Ishikawa (cell line): ENCODE measurements around the gene KAT8.

Source experiments
- CEBPB ChIP-seq: IDR thresholded peaks from 2 replicates; pipeline ENCODE4 v1.6.1; 2012
- CREB1 ChIP-seq: IDR thresholded peaks from 2 replicates; pipeline ENCODE4 v1.6.1; 2012; ENCODE audit warnings: low read depth
- EGR1 ChIP-seq: IDR thresholded peaks from 2 replicates; pipeline ENCODE4 v1.6.1; 2012
- EP300 ChIP-seq: IDR thresholded peaks from 2 replicates; pipeline ENCODE4 v1.6.1; 2012; ENCODE audit warnings: borderline replicate concordance
- FOXM1 ChIP-seq: IDR thresholded peaks from 2 replicates; pipeline ENCODE4 v1.6.1; 2012; ENCODE audit warnings: low read depth, borderline replicate concordance
- NFIC ChIP-seq: IDR thresholded peaks from 2 replicates; pipeline ENCODE4 v1.6.1; 2012
- RAD21 ChIP-seq: IDR thresholded peaks from 2 replicates; pipeline ENCODE4 v1.6.1; 2012; ENCODE audit warnings: low read depth
- TAF1 ChIP-seq: IDR thresholded peaks from 2 replicates; pipeline ENCODE4 v1.6.1; 2012; ENCODE audit warnings: low read depth, mild to moderate bottlenecking
- TCF12 ChIP-seq: IDR thresholded peaks from 2 replicates; pipeline ENCODE4 v1.6.1; 2012; ENCODE audit warnings: low read depth
- TEAD4 ChIP-seq: IDR thresholded peaks from 2 replicates; pipeline ENCODE4 v1.6.1; 2012
- YY1 ChIP-seq: IDR thresholded peaks from 2 replicates; pipeline ENCODE4 v1.6.1; 2012; ENCODE audit warnings: low read depth
- ZBTB7A ChIP-seq: IDR thresholded peaks from 2 replicates; pipeline ENCODE4 v1.6.1; 2012; ENCODE audit warnings: low read depth
- TF ChIP-seq, protein P1 (sequence below): IDR thresholded peaks from 2 replicates; pipeline ENCODE4 v1.6.1; 2012
- TF ChIP-seq, protein P2 (sequence below): IDR thresholded peaks from 2 replicates; pipeline ENCODE4 v1.6.1; 2012; ENCODE audit warnings: low read depth, mild to moderate bottlenecking
- TF ChIP-seq, protein P3 (sequence below): IDR thresholded peaks from 2 replicates; pipeline ENCODE4 v1.6.1; 2012

The KAT8 gene

DNA sequence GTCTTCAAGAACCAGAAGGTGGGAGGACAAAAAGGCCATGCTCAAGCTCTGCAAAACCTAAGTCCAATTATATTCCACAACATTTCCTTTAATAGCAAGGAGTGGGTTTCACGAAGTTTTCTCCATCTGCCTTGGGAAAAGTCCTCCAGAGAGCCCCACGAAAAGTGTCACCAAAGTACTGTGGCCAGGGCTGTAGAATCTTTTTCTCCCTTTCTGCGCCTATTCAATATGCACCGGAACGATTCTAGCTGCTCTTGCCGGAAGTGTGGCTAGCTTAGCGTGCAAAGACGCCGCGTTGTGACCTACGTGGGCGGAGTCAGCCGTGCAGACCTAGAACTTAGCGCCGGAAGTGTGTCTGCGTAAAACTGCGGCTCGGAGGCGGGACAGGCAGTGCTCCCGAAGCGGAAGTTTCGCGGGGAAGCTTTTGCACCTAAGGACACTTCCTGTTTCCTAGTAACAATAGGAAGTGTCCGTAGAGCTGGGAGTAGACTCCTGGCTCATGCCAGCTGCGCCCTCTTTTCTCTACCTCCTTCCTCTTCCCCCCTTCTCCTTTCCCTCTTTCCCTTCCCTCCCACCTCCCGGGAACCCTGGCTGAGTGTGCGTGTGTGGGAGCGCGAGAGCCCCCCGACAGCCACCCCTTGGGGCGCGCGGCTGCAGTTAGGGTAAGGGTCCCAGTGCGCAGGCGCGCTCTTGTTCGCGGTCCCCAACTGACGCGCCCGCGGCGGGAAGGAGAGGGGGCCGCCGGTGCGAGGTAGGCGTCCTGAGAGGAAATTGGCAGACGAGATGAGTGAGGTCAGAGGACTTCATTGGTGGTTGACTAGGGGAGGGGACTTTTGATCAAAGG is 43.3 kb upstream of the KAT8 start, which contains the start of the genes ZNF646 and ZNF668:
Gene ZNF646 (plus strand): TSS at position 453 of the 844 bp plus-strand sequence. CDS start 1,903 bp downstream, outside the sequence.
Gene ZNF668 (minus strand): TSS at position 271 of the 844 bp plus-strand sequence. CDS start 9,781 bp downstream, outside the sequence.
- TF ChIP-seq YY1 (peak; percentile 64; the same call in 1 of the 2 replicates), NFIC (no peak), TCF12 (peak; percentile 49; the same call in 1 of the 2 replicates), EP300 (peak; percentile 31; the same call in 1 of the 2 replicates), CREB1 (peak; percentile 82), ZBTB7A (0 out of 2 replicates have a peak, but pooled peaks have one; percentile 64), CEBPB (no peak; the same call in 1 of the 2 replicates), RAD21 (no peak), TAF1 (peak; percentile 82), EGR1 (0 out of 2 replicates have a peak, but pooled peaks have one; percentile 25), TEAD4 (no peak; the same call in 1 of the 2 replicates), FOXM1 (0 out of 2 replicates have a peak, but pooled peaks have one; percentile 36)
- TF ChIP-seq, protein P1, sequence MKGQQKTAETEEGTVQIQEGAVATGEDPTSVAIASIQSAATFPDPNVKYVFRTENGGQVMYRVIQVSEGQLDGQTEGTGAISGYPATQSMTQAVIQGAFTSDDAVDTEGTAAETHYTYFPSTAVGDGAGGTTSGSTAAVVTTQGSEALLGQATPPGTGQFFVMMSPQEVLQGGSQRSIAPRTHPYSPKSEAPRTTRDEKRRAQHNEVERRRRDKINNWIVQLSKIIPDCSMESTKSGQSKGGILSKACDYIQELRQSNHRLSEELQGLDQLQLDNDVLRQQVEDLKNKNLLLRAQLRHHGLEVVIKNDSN: peak; percentile 43; the same call in 1 of the 2 replicates
- TF ChIP-seq, protein P2, sequence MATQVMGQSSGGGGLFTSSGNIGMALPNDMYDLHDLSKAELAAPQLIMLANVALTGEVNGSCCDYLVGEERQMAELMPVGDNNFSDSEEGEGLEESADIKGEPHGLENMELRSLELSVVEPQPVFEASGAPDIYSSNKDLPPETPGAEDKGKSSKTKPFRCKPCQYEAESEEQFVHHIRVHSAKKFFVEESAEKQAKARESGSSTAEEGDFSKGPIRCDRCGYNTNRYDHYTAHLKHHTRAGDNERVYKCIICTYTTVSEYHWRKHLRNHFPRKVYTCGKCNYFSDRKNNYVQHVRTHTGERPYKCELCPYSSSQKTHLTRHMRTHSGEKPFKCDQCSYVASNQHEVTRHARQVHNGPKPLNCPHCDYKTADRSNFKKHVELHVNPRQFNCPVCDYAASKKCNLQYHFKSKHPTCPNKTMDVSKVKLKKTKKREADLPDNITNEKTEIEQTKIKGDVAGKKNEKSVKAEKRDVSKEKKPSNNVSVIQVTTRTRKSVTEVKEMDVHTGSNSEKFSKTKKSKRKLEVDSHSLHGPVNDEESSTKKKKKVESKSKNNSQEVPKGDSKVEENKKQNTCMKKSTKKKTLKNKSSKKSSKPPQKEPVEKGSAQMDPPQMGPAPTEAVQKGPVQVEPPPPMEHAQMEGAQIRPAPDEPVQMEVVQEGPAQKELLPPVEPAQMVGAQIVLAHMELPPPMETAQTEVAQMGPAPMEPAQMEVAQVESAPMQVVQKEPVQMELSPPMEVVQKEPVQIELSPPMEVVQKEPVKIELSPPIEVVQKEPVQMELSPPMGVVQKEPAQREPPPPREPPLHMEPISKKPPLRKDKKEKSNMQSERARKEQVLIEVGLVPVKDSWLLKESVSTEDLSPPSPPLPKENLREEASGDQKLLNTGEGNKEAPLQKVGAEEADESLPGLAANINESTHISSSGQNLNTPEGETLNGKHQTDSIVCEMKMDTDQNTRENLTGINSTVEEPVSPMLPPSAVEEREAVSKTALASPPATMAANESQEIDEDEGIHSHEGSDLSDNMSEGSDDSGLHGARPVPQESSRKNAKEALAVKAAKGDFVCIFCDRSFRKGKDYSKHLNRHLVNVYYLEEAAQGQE: no peak
- TF ChIP-seq, protein P3, sequence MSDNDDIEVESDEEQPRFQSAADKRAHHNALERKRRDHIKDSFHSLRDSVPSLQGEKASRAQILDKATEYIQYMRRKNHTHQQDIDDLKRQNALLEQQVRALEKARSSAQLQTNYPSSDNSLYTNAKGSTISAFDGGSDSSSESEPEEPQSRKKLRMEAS: peak; percentile 89

DNA sequence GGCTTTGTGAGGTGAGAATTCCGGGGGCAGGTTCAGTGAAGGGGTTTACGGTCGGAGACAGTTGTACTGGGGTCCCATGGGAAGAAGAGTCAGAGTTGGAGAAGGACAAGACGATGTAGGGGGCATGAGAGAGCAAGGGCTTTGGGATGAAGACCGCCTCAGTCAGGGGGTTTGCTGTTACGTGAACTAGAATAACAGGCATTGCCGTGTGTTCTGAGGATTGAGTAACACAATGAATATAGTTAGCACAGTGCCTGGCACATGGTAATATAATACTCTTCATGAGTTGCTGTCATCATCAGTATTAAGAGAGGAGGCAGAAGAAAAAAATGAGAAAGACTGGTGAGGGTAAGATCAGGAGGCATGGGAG is 42.7 kb upstream of the KAT8 start:
- TF ChIP-seq CREB1 (no peak), RAD21 (no peak), TEAD4 (no peak), EGR1 (no peak), YY1 (no peak), TCF12 (no peak), FOXM1 (no peak), TAF1 (no peak), NFIC (no peak)
- TF ChIP-seq, protein P1: no peak
- TF ChIP-seq, protein P2: no peak

DNA sequence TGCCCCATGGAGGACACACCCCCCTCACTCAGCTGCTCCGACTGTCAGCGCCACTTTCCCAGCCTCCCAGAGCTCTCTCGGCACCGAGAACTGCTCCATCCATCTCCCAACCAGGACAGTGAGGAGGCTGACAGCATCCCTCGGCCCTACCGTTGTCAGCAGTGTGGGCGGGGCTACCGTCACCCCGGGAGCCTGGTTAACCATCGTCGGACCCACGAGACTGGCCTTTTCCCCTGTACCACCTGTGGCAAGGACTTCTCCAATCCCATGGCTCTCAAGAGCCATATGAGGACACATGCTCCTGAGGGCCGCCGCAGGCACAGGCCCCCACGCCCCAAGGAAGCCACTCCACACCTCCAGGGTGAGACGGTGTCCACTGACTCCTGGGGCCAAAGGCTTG is 41.1 kb upstream of the KAT8 start:
- TF ChIP-seq CEBPB (no peak), CREB1 (no peak)

DNA sequence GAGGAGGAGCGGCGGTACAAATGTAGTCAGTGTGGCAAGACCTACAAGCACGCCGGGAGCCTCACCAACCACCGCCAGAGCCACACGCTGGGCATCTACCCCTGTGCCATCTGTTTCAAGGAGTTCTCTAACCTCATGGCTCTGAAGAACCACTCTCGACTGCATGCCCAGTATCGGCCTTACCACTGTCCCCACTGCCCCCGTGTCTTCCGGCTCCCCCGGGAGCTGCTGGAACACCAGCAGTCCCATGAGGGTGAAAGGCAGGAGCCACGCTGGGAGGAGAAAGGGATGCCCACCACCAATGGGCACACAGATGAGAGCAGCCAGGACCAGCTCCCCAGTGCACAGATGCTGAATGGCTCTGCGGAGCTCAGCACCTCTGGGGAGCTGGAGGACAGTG is 40.4 kb upstream of the KAT8 start:
- no peak for TF ChIP-seq EP300
- TF ChIP-seq ZBTB7A: no peak

DNA sequence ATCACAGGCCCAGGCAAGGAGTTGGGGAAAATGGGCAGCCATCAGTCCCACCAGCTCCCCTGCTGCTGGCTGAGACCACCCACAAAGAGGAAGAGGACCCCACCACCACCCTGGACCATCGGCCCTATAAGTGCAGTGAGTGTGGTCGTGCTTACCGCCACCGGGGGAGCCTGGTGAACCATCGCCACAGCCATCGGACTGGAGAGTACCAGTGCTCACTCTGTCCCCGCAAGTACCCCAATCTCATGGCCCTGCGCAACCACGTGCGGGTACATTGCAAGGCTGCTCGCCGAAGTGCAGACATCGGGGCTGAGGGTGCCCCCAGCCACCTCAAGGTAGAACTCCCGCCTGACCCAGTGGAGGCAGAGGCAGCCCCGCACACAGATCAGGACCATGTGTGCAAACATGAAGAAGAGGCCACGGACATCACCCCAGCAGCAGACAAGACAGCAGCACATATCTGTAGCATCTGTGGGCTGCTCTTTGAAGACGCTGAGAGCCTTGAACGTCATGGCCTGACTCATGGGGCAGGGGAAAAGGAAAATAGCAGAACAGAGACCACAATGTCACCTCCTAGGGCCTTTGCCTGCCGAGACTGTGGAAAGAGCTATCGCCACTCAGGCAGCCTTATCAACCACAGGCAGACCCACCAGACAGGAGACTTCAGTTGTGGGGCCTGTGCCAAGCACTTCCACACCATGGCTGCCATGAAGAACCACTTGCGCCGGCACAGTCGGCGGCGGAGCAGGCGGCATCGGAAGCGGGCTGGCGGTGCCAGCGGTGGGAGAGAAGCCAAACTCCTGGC is 39.7 kb upstream of the KAT8 start:
- TF ChIP-seq RAD21 (no peak), TCF12 (no peak), CREB1 (no peak), YY1 (no peak), TEAD4 (no peak), CEBPB (no peak), NFIC (no peak), TAF1 (no peak), FOXM1 (no peak), EGR1 (no peak), ZBTB7A (no peak), EP300 (no peak)
- TF ChIP-seq, protein P3: no peak
- TF ChIP-seq, protein P1: no peak
- TF ChIP-seq, protein P2: no peak
